GM19351 (cell line): Measurements from ENCODE around the gene IFT22.
"Not testable (repeated sequence)": the region's sequence is repeated elsewhere in the genome, so short reads cannot be mapped to it uniquely, and the experiment has no call there.

Experiments used
- ATAC-seq: cut with Tn5 transposase; IDR thresholded peaks from one replicate; pipeline ENCODE4 v1.9.1; 2021; ENCODE audit warnings: mild to moderate bottlenecking, moderate library complexity; ENCODE audit not compliant: unreplicated experiment

IFT22 gene

GRCh38 chr7:101278461-101279292 is 42.9 kb downstream of the IFT22 start:
- no peak for ATAC-seq

- ATAC-seq = no peak
Observed at GRCh38 chr7:101277155-101277554, 44.5 kb downstream of the IFT22 start.

GRCh38 chr7:101273206-101273605 is 48.4 kb downstream of the IFT22 start:
- ATAC-seq = no peak

- ATAC-seq = no peak
Observed at GRCh38 chr7:101271021-101271420, 50.6 kb downstream of the IFT22 start.

- no peak for ATAC-seq
Observed at GRCh38 chr7:101269664-101270063, 51.9 kb downstream of the IFT22 start.

- no peak for ATAC-seq
Observed at GRCh38 chr7:101265622-101266516, 55.7 kb downstream of the IFT22 start.

- ATAC-seq = not testable (repeated sequence)
Observed at GRCh38 chr7:101264102-101264706, 57.4 kb downstream of the IFT22 start.
